Naive thymus-derived CD4-positive, alpha-beta T cell (primary cell): ENCODE data around the gene PSMC3IP. TPM values are rescaled to one million over a fixed set of nuclear protein-coding genes. Genes with fewer than 3 reads are reported as not detected.

Source experiments
- ATAC-seq: fragments of 150-1000 bp; cut with Tn5 transposase; 2 replicates; pipeline ENCODE4 v1.10.0; 2021; ENCODE audit warnings: mild to moderate bottlenecking, moderate library complexity
- CTCF ChIA-PET: fragments of 350-600 bp; sonication (Branson Sonifier 250); formaldehyde crosslinking; loops from one replicate; lab custom pipeline; 2021; ENCODE audit warnings: antibody characterized with exemption; lab: Charles Lee
- POLR2A ChIA-PET: fragments of 350-600 bp; sonication (Branson Sonifier 250); formaldehyde crosslinking; loops from one replicate; lab custom pipeline; 2021; ENCODE audit warnings: antibody characterized with exemption, inconsistent platforms; lab: Charles Lee
- DNase-seq, 9 donors: peaks; one replicate each; pipeline versions ENCODE4 v3.0.0 to v3.0.0-alpha.2; 2020 to 2022; ENCODE audit warnings: mixed read lengths in 1 of 9
- H3K27ac ChIP-seq: one replicate; pipeline ENCODE4 v1.7.0; 2013; ENCODE audit warnings: mild to moderate bottlenecking, low read depth, low read length, moderate library complexity
- H3K27me3 ChIP-seq, 2 donors: one replicate each; pipeline ENCODE4 v1.7.0; 2013; ENCODE audit warnings: low read length in 2 of 2, mild to moderate bottlenecking in 2 of 2, moderate library complexity in 2 of 2; ENCODE audit not compliant: control insufficient read depth in 2 of 2, insufficient read depth in 2 of 2
- H3K36me3 ChIP-seq, 3 experiments: 1 replicate in 2 of 3; 2 replicates in 1 of 3; pipeline ENCODE4 v1.7.0; 2013; ENCODE audit warnings: low read length in 3 of 3, mild to moderate bottlenecking in 3 of 3, moderate library complexity in 1 of 3; ENCODE audit not compliant: insufficient read depth in 3 of 3, control insufficient read depth in 2 of 3
- H3K4me1 ChIP-seq, 2 donors: one replicate each; pipeline ENCODE4 v1.7.0; 2013; ENCODE audit warnings: low read length in 2 of 2, mild to moderate bottlenecking in 2 of 2, moderate library complexity in 1 of 2; ENCODE audit not compliant: control insufficient read depth in 2 of 2, insufficient read depth in 2 of 2
- H3K4me3 ChIP-seq: 2 replicates; pipeline ENCODE4 v1.7.0; 2013; ENCODE audit warnings: mild to moderate bottlenecking, low read length
- H3K9me3 ChIP-seq, 3 experiments: 1 replicate in 2 of 3; 2 replicates in 1 of 3; pipeline ENCODE4 v1.7.0; 2013; ENCODE audit warnings: low read length in 3 of 3; ENCODE audit not compliant: control insufficient read depth in 2 of 3
- H3K27ac Mint-ChIP-seq, 9 donors: one replicate each; pipeline ENCODE4 v1.8.0; 2020 to 2022; ENCODE audit warnings: mixed read lengths in 9 of 9, mild to moderate bottlenecking in 8 of 9, moderate library complexity in 5 of 9, inconsistent platforms in 2 of 9
- H3K27me3 Mint-ChIP-seq, 5 donors: one replicate each; pipeline ENCODE4 v1.8.0; 2021 to 2022; ENCODE audit warnings: mixed read lengths in 5 of 5, mild to moderate bottlenecking in 1 of 5
- H3K36me3 Mint-ChIP-seq, 5 donors: one replicate each; pipeline ENCODE4 v1.8.0; 2020 to 2022; ENCODE audit warnings: mixed read lengths in 5 of 5, mild to moderate bottlenecking in 3 of 5, inconsistent platforms in 1 of 5
- H3K4me1 Mint-ChIP-seq, 7 donors: one replicate each; pipeline ENCODE4 v1.8.0; 2020 to 2022; ENCODE audit warnings: mixed read lengths in 7 of 7, mild to moderate bottlenecking in 3 of 7, inconsistent platforms in 1 of 7
- H3K4me3 Mint-ChIP-seq, 10 donors: one replicate each; pipeline ENCODE4 v1.8.0; 2020 to 2022; ENCODE audit warnings: mild to moderate bottlenecking in 10 of 10, mixed read lengths in 10 of 10, moderate library complexity in 6 of 10, inconsistent platforms in 2 of 10
- H3K9me3 Mint-ChIP-seq, 11 donors: one replicate each; pipeline ENCODE4 v1.8.0; 2020 to 2022; ENCODE audit warnings: mixed read lengths in 11 of 11, mild to moderate bottlenecking in 4 of 11, inconsistent platforms in 1 of 11, moderate library complexity in 1 of 11
- intact Hi-C, 2 donors: fragments of 100-400 bp; cut with micrococcal nuclease; formaldehyde crosslinking; loops; one replicate each; pipeline ENCODE4 v1.15.1; 2023
- polyA plus RNA-seq, 2 donors: library from polyadenylated mRNA; unstranded; fragments of 300-500 nt; fragmentation: Illumina TruSeq; gene quantifications; one replicate each; pipeline ENCODE4 v1.2.3, GENCODE V29; 2021
- total RNA-seq, 6 experiments: library from RNA in 5 of 6; stranded (reverse) in 5 of 6; gene quantifications; 1 replicate in 5 of 6; 2 replicates in 1 of 6; pipeline ENCODE4 v1.2.3 and lab custom pipeline; 2021 to 2026

PSMC3IP gene
- total and polyA plus RNA-seq, 7 experiments from 2014 or later = 1.3 to 14.0 (median 3.5) TPM

GRCh38 chr17:42591411-42591810, 13.9 kb upstream of the PSMC3IP start:
- H3K4me3 Mint-ChIP-seq = no peak overlapping the region
- Histone ChIP-seq H3K27me3 (no peaks in the 10 kb centered on the region), H3K27ac (no peak overlapping the region), H3K4me1 (no peaks in the 10 kb centered on the region), H3K9me3 (no peaks in the 10 kb centered on the region), H3K4me3 (no peak overlapping the region), H3K36me3 (peaks cover 14 to 71% (median 23%) of the 10 kb centered on the region in 3 experiments)
- peaks cover 5 to 32% (median 22%) of the 10 kb centered on the region in 7 donors for H3K4me1 Mint-ChIP-seq
- H3K9me3 Mint-ChIP-seq = peaks cover 0 to 1% (median 0%) of the 10 kb centered on the region in 11 donors
- intact Hi-C loops = no loop called here
- ChIA-PET POLR2A (interaction anchor here (0.7 to 1.2 kb wide), 2 partner anchors 13 to 23 kb away, joined by 3 read pairs; no protein-coding TSS in a partner anchor), CTCF (interaction anchor here (0.6 to 1.4 kb wide), 2 partner anchors 13 to 133 kb away, joined by 3 to 4 read pairs; no protein-coding TSS in a partner anchor)
- peaks cover 5 to 36% (median 16%) of the 10 kb centered on the region in 5 donors for H3K36me3 Mint-ChIP-seq
- H3K27me3 Mint-ChIP-seq = no peaks in the 10 kb centered on the region
- H3K27ac Mint-ChIP-seq = no peak overlapping the region
- DNase-seq (no peak), ATAC-seq (no peak)

GRCh38 chr17:42590886-42591285, 13.4 kb upstream of the PSMC3IP start:
- POLR2A ChIA-PET = interaction anchor here (0.7 to 1.4 kb wide), 2 partner anchors 13 to 22 kb away, joined by 3 to 4 read pairs; no protein-coding TSS in a partner anchor
- Histone ChIP-seq H3K36me3 (peaks cover 19 to 75% (median 28%) of the 10 kb centered on the region in 3 experiments), H3K27me3 (no peaks in the 10 kb centered on the region), H3K4me1 (no peaks in the 10 kb centered on the region), H3K4me3 (no peak overlapping the region), H3K27ac (no peak overlapping the region), H3K9me3 (no peaks in the 10 kb centered on the region)
- Mint-ChIP-seq H3K4me3 (no peak overlapping the region), H3K4me1 (peaks cover 6 to 29% (median 20%) of the 10 kb centered on the region in 7 donors), H3K36me3 (peaks cover 5 to 37% (median 13%) of the 10 kb centered on the region in 5 donors), H3K9me3 (peaks cover 0 to 1% (median 0%) of the 10 kb centered on the region in 11 donors), H3K27me3 (no peaks in the 10 kb centered on the region), H3K27ac (no peak overlapping the region)
- no peak for DNase-seq
- intact Hi-C loops = no loop called here
- CTCF ChIA-PET = interaction anchor here (0.7 kb wide), 1 partner anchor 191 kb away, joined by 3 read pairs; no protein-coding TSS in a partner anchor
- ATAC-seq = no peak

- Mint-ChIP-seq H3K27me3 (no peaks in the 10 kb centered on the region), H3K4me1 (peaks cover 4 to 20% (median 9%) of the 10 kb centered on the region in 7 donors), H3K36me3 (peaks cover 9 to 46% (median 25%) of the 10 kb centered on the region in 5 donors), H3K9me3 (peaks cover 0 to 1% (median 0%) of the 10 kb centered on the region in 11 donors), H3K27ac (peak overlapping the region in 5 of 9 donors; percentile 36 to 64 (median 50)), H3K4me3 (no peak overlapping the region)
- no peak for DNase-seq
- Histone ChIP-seq H3K27me3 (no peaks in the 10 kb centered on the region), H3K36me3 (peaks cover 33 to 98% (median 51%) of the 10 kb centered on the region in 3 experiments), H3K9me3 (no peaks in the 10 kb centered on the region), H3K4me1 (no peaks in the 10 kb centered on the region), H3K4me3 (no peak overlapping the region), H3K27ac (no peak overlapping the region)
- no peak for ATAC-seq
- intact Hi-C loops = no loop called here
- ChIA-PET POLR2A (interaction anchor here (1.0 to 2.1 kb wide), 3 partner anchors 9 to 23 kb away, joined by 4 to 6 read pairs (median 5); partner anchors contain the start of genes PSMC3IP, RETREG3 and TUBG1), CTCF (interaction anchor here (1.7 kb wide), 1 partner anchor 8 kb away, joined by 5 read pairs; no protein-coding TSS in a partner anchor)
Observed at GRCh38 chr17:42586514-42587230, 9.1 kb upstream of the PSMC3IP start.

- Histone ChIP-seq H3K4me1 (no peaks in the 10 kb centered on the region), H3K27me3 (no peaks in the 10 kb centered on the region), H3K36me3 (peaks cover 33 to 94% (median 41%) of the 10 kb centered on the region in 3 experiments), H3K9me3 (no peaks in the 10 kb centered on the region), H3K4me3 (no peak overlapping the region), H3K27ac (no peak overlapping the region)
- Mint-ChIP-seq H3K9me3 (peaks cover 0 to 1% (median 0%) of the 10 kb centered on the region in 11 donors), H3K27me3 (no peaks in the 10 kb centered on the region), H3K4me1 (peaks cover 4 to 15% (median 8%) of the 10 kb centered on the region in 7 donors), H3K4me3 (no peak overlapping the region), H3K27ac (no peak overlapping the region), H3K36me3 (peaks cover 9 to 47% (median 21%) of the 10 kb centered on the region in 5 donors)
- ATAC-seq (no peak), DNase-seq (no peak)
- intact Hi-C loops = no loop called here
- ChIA-PET CTCF (no interaction called here), POLR2A (interaction anchor here (2.1 kb wide), 1 partner anchor 24 kb away, joined by 5 read pairs; the partner anchor contains the start of genes RETREG3 and TUBG1)
Observed at GRCh38 chr17:42585353-42585752, 7.8 kb upstream of the PSMC3IP start.

- intact Hi-C loops = no loop called here
- Mint-ChIP-seq H3K27ac (no peak overlapping the region), H3K36me3 (peaks cover 9 to 52% (median 19%) of the 10 kb centered on the region in 5 donors), H3K9me3 (peaks cover 0 to 1% (median 0%) of the 10 kb centered on the region in 11 donors), H3K4me3 (no peak overlapping the region), H3K4me1 (peaks cover 4 to 19% (median 8%) of the 10 kb centered on the region in 7 donors), H3K27me3 (no peaks in the 10 kb centered on the region)
- Histone ChIP-seq H3K4me1 (no peaks in the 10 kb centered on the region), H3K4me3 (no peak overlapping the region), H3K27ac (no peak overlapping the region), H3K27me3 (no peaks in the 10 kb centered on the region), H3K9me3 (no peaks in the 10 kb centered on the region), H3K36me3 (peaks cover 33 to 94% (median 41%) of the 10 kb centered on the region in 3 experiments)
- CTCF ChIA-PET = interaction anchor here (0.7 kb wide), 1 partner anchor 231 kb away, joined by 3 read pairs; no protein-coding TSS in a partner anchor
- POLR2A ChIA-PET = interaction anchor here (2.1 kb wide), 1 partner anchor 24 kb away, joined by 5 read pairs; the partner anchor contains the start of genes RETREG3 and TUBG1
- ATAC-seq (peak; percentile 49), DNase-seq (no peak)
Observed at GRCh38 chr17:42584880-42585279, 7.4 kb upstream of the PSMC3IP start.

- Histone ChIP-seq H3K27me3 (no peaks in the 10 kb centered on the region), H3K36me3 (peaks cover 24 to 71% (median 35%) of the 10 kb centered on the region in 3 experiments), H3K9me3 (no peaks in the 10 kb centered on the region), H3K27ac (no peak overlapping the region), H3K4me1 (peaks cover 9 to 12% of the 10 kb centered on the region in 2 donors), H3K4me3 (no peak overlapping the region)
- peaks cover 17 to 30% (median 27%) of the 10 kb centered on the region in 7 donors for H3K4me1 Mint-ChIP-seq
- intact Hi-C loops = no loop called here
- no peak overlapping the region for H3K27ac Mint-ChIP-seq
- peaks cover 0 to 34% (median 15%) of the 10 kb centered on the region in 5 donors for H3K36me3 Mint-ChIP-seq
- H3K4me3 Mint-ChIP-seq = no peak overlapping the region
- no peak for DNase-seq
- H3K9me3 Mint-ChIP-seq = no peaks in the 10 kb centered on the region
- ChIA-PET CTCF (interaction anchor here (0.8 to 1.0 kb wide), 2 partner anchors 9 to 26 kb away, joined by 3 read pairs; no protein-coding TSS in a partner anchor), POLR2A (interaction anchor here (0.8 kb wide), 1 partner anchor 14 kb away, joined by 3 read pairs; the partner anchor contains the start of gene MLX)
- ATAC-seq = no peak
- no peaks in the 10 kb centered on the region for H3K27me3 Mint-ChIP-seq
Observed at GRCh38 chr17:42581744-42582270, 4.3 kb upstream of the PSMC3IP start.
